Loucy (cell line): ENCODE measurements around the gene AMBRA1.
A peak's percentile ranks its signal among the peaks of the same experiment; 100 is the strongest.

Experiments used
- H2AFZ ChIP-seq: fragments of 200-600 bp; sonication (generic); 2 replicates; pipeline ENCODE4 v1.6.0; 2016; ENCODE audit warnings: antibody characterized with exemption, mild to moderate bottlenecking, low read length, moderate library complexity
- H3F3A ChIP-seq: fragments of 200-600 bp; 2 replicates; pipeline ENCODE4 v1.6.0; 2016; ENCODE audit warnings: antibody characterized with exemption, low read depth, mild to moderate bottlenecking
- H3K27me3 ChIP-seq: fragments of 200-600 bp; sonication (generic); 2 replicates; pipeline ENCODE4 v1.6.1; 2014; ENCODE audit warnings: low read length, mild to moderate bottlenecking; ENCODE audit not compliant: insufficient read depth, poor library complexity, severe bottlenecking
- H3K36me3 ChIP-seq: fragments of 200-600 bp; sonication (generic); 2 replicates; pipeline ENCODE4 v1.6.1; 2016; ENCODE audit warnings: low read length; ENCODE audit not compliant: insufficient read depth
- H3K4me1 ChIP-seq: fragments of 200-600 bp; sonication (generic); 2 replicates; pipeline ENCODE4 v1.5.1; 2014; ENCODE audit warnings: low read length, mild to moderate bottlenecking; ENCODE audit not compliant: insufficient read depth, poor library complexity, severe bottlenecking
- H3K4me2 ChIP-seq: fragments of 200-600 bp; sonication (generic); 2 replicates; pipeline ENCODE4 v1.6.0; 2014; ENCODE audit warnings: antibody characterized with exemption, low read length, low read depth, mild to moderate bottlenecking; ENCODE audit not compliant: poor library complexity, severe bottlenecking
- H3K4me3 ChIP-seq: fragments of 200-600 bp; sonication (generic); 2 replicates; pipeline ENCODE4 v1.5.1; 2014; ENCODE audit warnings: low read length, mild to moderate bottlenecking, mixed read lengths; ENCODE audit not compliant: poor library complexity, severe bottlenecking
- H3K79me2 ChIP-seq: fragments of 200-600 bp; sonication (generic); 2 replicates; pipeline ENCODE4 v1.6.1; 2014; ENCODE audit warnings: low read length; ENCODE audit not compliant: insufficient read depth
- H3K9ac ChIP-seq: fragments of 200-600 bp; sonication (generic); 2 replicates; pipeline ENCODE4 v1.6.0; 2014; ENCODE audit warnings: mild to moderate bottlenecking, low read depth, low read length, moderate library complexity; ENCODE audit not compliant: poor library complexity, severe bottlenecking
- H3K9me2 ChIP-seq: fragments of 200-600 bp; sonication (generic); replicated peaks from 2 replicates; pipeline ENCODE4 v1.6.1; 2016; ENCODE audit warnings: low read depth, low read length, mixed read lengths
- H3K9me3 ChIP-seq: fragments of 200-600 bp; sonication (generic); 2 replicates; pipeline ENCODE4 v1.6.1; 2014; ENCODE audit warnings: mild to moderate bottlenecking, antibody characterized with exemption, low read length, low read depth; ENCODE audit not compliant: insufficient read depth
- H4K20me1 ChIP-seq: fragments of 200-600 bp; sonication (generic); 2 replicates; pipeline ENCODE4 v1.6.0; 2014; ENCODE audit warnings: antibody characterized with exemption, low read length, mild to moderate bottlenecking; ENCODE audit not compliant: insufficient read depth, poor library complexity, severe bottlenecking
- CTCF ChIP-seq: fragments of 200-600 bp; sonication (generic); conservative IDR thresholded peaks from 2 replicates; pipeline ENCODE4 v1.5.1; 2014; ENCODE audit warnings: mild to moderate bottlenecking, antibody characterized with exemption, low read length
- EZH2phosphoT487 ChIP-seq: fragments of 200-600 bp; IDR thresholded peaks from 2 replicates; pipeline ENCODE4 v1.6.1; 2018; ENCODE audit warnings: antibody characterized with exemption, mild to moderate bottlenecking, moderate library complexity, borderline replicate concordance

Gene AMBRA1

GRCh38 chr11:46524201-46524770, 69.5 kb downstream of the AMBRA1 start:
- H3K9me3 ChIP-seq, result no peaks in the 10 kb centered on the region
- peaks cover 82% of the 10 kb centered on the region for H3K79me2 ChIP-seq
- H3F3A ChIP-seq, result no peaks in the 10 kb centered on the region
- no peak overlapping the region for H2AFZ ChIP-seq
- no peak overlapping the region for H3K4me3 ChIP-seq
- H4K20me1 ChIP-seq, result peaks cover 6% of the 10 kb centered on the region
- no peaks in the 10 kb centered on the region for H3K27me3 ChIP-seq
- H3K9me2 ChIP-seq, result no peaks in the 10 kb centered on the region
- H3K4me1 ChIP-seq, result peaks cover 16% of the 10 kb centered on the region
- no peak for TF ChIP-seq CTCF
- TF ChIP-seq EZH2phosphoT487, result no peak
- no peaks in the 10 kb centered on the region; the same call in 1 of the 2 replicates for H3K36me3 ChIP-seq
- H3K9ac ChIP-seq, result no peak overlapping the region
- no peak overlapping the region for H3K4me2 ChIP-seq

- H3F3A ChIP-seq, result no peaks in the 10 kb centered on the region
- H3K79me2 ChIP-seq, result peaks cover 82% of the 10 kb centered on the region
- H2AFZ ChIP-seq, result no peak overlapping the region
- no peak overlapping the region for H3K4me2 ChIP-seq
- peaks cover 16% of the 10 kb centered on the region for H3K4me1 ChIP-seq
- H3K4me3 ChIP-seq, result no peak overlapping the region
- no peaks in the 10 kb centered on the region; the same call in 1 of the 2 replicates for H3K36me3 ChIP-seq
- peaks cover 9% of the 10 kb centered on the region for H4K20me1 ChIP-seq
- no peaks in the 10 kb centered on the region for H3K27me3 ChIP-seq
- no peak overlapping the region for H3K9ac ChIP-seq
- no peak for TF ChIP-seq CTCF
- H3K9me2 ChIP-seq, result no peaks in the 10 kb centered on the region
- no peaks in the 10 kb centered on the region for H3K9me3 ChIP-seq
These were observed 70.5 kb downstream of the AMBRA1 start for GRCh38 chr11:46523290-46523689.

GRCh38 chr11:46522682-46523281, 71.0 kb downstream of the AMBRA1 start:
- no peak overlapping the region for H3K4me2 ChIP-seq
- no peak overlapping the region for H3K9ac ChIP-seq
- H4K20me1 ChIP-seq, result peaks cover 9% of the 10 kb centered on the region
- H3K9me3 ChIP-seq, result no peaks in the 10 kb centered on the region
- no peak overlapping the region for H3K4me3 ChIP-seq
- H3K79me2 ChIP-seq, result peaks cover 77% of the 10 kb centered on the region
- H2AFZ ChIP-seq, result no peak overlapping the region
- no peaks in the 10 kb centered on the region; the same call in 1 of the 2 replicates for H3K36me3 ChIP-seq
- TF ChIP-seq CTCF (0 out of 2 replicates have a peak, but pooled peaks have one; percentile 5), EZH2phosphoT487 (no peak)
- H3K27me3 ChIP-seq, result no peaks in the 10 kb centered on the region
- H3K4me1 ChIP-seq, result peaks cover 14% of the 10 kb centered on the region
- H3K9me2 ChIP-seq, result no peaks in the 10 kb centered on the region
- H3F3A ChIP-seq, result no peaks in the 10 kb centered on the region
